GM21529 (cell line): ENCODE measurements around the gene WNT3.
"Not testable (repeated sequence)": the region's sequence is repeated elsewhere in the genome, so short reads cannot be mapped to it uniquely, and the experiment has no call there.

Experiments used
- ATAC-seq: cut with Tn5 transposase; IDR thresholded peaks from one replicate; pipeline ENCODE4 v1.9.1; 2021; ENCODE audit not compliant: unreplicated experiment

WNT3 gene

GRCh38 chr17:46818316-46818928, at the start of gene WNT3:
Gene WNT3 (minus strand): TSS chr17:46818692. CDS start chr17:46818597, 95 bp downstream.
- no peak for ATAC-seq

GRCh38 chr17:46866747-46867146, 48.3 kb upstream of the WNT3 start:
- ATAC-seq: no peak

GRCh38 chr17:46866325-46866724, 47.8 kb upstream of the WNT3 start:
- no peak for ATAC-seq

GRCh38 chr17:46865100-46865499, 46.6 kb upstream of the WNT3 start:
- no peak for ATAC-seq

- no peak for ATAC-seq
Observed at GRCh38 chr17:46863383-46864121, 45.1 kb upstream of the WNT3 start.

GRCh38 chr17:46862949-46863348, 44.5 kb upstream of the WNT3 start:
- ATAC-seq: no peak

GRCh38 chr17:46859996-46860395, 41.5 kb upstream of the WNT3 start:
- ATAC-seq: no peak

DNA sequence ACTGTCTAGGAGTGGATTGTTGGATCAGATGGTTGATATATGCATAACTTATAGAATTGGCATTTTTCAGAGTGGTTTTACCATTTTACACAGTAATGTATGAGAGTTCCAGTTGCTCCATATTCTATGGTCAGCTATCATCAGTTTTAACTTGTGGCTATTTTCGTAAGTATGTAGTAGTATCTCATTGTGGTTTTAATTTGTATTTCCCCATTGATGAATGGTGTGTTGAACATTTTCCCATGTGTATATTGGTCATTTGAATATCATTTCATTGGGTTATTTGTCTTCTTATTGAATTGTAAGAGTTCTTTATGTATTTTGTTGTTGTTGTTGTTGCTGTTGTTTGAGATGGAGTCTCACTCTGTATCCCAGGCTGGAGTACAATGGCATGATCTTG, 39.1 kb upstream of the WNT3 start:
- ATAC-seq: no peak

GRCh38 chr17:46854948-46855347, 36.5 kb upstream of the WNT3 start:
- ATAC-seq: no peak

GRCh38 chr17:46854515-46854914, 36.0 kb upstream of the WNT3 start:
- no peak for ATAC-seq

DNA sequence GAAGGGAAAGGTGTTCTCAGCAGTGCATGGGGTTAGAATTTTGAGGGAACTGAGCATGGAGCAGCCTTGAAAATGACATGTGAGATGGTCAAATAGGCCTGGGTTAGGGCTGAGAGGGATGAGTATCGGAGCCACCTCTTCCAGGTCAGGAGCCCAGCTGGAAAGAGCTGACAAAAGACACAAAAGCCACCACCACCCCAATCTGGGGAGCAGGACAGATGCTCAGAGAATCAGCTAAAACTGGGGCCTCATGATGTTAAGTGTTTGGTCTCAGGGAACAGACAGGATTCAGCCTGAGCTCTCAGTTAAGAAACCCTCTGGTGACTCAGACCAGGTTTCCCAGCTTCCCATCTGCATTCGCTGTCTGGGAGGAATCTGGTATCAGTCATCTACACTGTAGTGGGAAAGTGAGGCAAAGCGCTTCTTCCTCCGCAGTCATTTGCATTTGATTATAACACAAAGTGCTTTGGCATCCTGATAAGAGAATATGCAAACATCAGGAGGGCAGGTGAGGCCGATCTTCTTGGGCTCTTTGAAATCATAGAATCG, 35.5 kb upstream of the WNT3 start:
- ATAC-seq: no peak

GRCh38 chr17:46851029-46851741, 32.7 kb upstream of the WNT3 start, which contains the start of gene WNT9B:
Gene WNT9B (plus strand): TSS chr17:46851583. CDS start chr17:46851639, 56 bp downstream.
- no peak for ATAC-seq

- ATAC-seq: no peak
Observed at GRCh38 chr17:46850688-46851028, 32.2 kb upstream of the WNT3 start.

GRCh38 chr17:46848534-46848933, 30.0 kb upstream of the WNT3 start:
- ATAC-seq: no peak

- no peak for ATAC-seq
Observed at GRCh38 chr17:46847204-46848191, 29.0 kb upstream of the WNT3 start.

- no peak for ATAC-seq
Observed at GRCh38 chr17:46842835-46843234, 24.3 kb upstream of the WNT3 start.

- no peak for ATAC-seq
Observed at GRCh38 chr17:46841561-46842379, 23.3 kb upstream of the WNT3 start.

GRCh38 chr17:46840596-46840995, 22.1 kb upstream of the WNT3 start:
- ATAC-seq: not testable (repeated sequence)

DNA sequence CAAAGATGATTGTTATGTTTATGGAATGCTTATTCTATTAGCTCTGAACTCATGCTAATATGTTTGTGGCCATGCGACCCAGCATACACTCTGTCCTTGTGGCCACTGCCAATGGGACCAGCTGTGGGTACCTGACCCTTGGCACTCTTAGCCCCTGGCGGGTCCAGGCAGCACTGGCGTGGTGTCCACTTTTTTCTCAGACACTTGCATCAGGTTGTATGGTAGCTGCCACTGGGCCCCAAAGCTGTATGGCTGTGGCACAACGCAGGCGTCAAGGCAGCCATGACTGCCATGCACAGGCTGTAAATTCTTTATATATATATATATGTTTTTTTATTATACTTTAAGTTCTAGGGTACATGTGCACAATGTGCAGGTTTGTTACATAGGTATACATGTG, 20.7 kb upstream of the WNT3 start:
- no peak for ATAC-seq

DNA sequence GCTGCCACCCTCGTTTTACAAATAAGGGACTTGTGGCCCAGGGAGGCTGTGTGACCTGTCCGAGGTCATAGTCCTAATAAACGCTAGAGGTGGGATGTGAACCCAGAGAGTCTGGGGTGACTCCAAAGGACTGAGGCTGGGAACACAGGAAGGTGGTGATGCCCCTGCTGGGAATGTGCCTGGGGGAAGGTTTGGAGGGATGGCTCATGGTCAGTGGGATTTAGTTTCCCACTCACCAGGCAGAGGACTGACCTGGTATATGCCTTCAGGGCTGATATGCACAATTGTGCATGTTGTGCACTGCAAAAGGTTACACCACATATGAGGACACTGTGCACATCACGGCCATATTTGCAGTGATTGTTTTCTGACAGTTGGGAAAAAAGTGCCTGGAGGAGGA, 19.0 kb upstream of the WNT3 start:
- ATAC-seq: no peak
